Measurements from ENCODE around the gene SEPTIN7.

SEPTIN7 gene

DNA sequence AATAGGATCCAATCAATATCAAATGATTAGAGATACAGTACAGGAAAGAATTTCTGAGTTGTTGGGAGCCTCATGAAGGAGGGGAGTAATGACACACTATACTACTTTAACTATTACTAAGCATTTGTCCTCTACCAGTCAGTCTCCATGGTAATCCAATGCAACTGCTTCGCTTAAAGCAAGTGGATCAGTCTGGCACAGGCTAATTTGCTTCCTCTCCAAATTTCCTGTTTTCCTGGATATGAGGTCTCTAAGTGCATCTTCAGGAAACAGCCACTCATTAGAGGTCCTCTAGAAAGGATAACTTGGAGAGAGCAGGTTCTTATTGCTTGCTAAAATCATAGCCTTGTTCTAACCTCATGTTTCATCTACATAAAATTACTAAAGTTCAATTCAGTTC lies 8.4 kb upstream of the SEPTIN7 start:
- DNase-seq = no peak

DNA sequence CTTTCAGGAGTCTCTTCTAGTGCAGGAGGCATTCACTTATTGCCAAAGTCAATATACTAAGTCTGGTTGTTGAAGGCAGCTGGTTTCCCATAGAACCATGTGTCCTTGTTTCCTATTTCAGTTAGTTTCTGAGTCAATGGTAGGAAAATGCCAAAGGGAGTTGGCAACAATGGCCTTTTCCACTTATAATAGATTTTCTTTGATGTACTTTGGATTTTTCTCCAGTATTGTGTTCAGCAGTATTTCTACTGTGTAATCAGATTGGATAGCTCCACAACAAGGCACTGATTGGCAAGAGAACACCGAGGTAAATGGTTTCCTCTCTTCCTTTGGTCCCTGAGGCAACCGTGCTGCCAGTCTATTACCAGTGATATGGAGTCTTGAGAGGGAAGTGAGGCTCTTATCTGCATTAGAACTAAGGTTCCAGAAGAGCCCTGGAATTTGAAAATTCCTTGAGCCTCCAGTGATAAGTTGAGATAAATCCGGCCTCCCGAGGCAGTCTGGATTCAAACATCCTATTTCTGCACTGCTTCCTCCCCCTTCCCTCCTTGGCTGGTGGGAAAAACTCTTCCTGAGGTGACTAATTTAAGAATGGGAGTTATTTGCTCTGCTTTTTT lies 7.9 kb upstream of the SEPTIN7 start:
- no peak for DNase-seq

DNA sequence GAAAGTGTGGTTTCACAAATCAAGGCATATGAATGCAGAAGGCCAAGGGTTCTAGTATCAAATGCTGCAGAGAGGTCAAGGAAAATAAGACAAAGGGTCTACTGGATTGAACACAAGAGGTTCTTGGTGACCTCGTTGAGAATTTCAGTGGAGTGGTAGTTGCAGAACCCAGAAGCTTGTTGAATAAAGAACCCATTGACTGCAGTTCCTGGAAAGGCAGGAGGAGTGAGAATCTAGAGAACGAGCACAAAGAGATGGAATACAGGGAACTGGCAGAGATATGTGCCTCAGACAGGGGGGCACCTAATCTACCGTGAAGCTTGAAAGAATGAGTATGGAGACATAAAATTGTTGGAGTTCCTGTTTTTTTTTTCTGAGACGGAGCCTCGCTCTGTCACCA lies 3.5 kb upstream of the SEPTIN7 start:
- no peak for DNase-seq

DNA sequence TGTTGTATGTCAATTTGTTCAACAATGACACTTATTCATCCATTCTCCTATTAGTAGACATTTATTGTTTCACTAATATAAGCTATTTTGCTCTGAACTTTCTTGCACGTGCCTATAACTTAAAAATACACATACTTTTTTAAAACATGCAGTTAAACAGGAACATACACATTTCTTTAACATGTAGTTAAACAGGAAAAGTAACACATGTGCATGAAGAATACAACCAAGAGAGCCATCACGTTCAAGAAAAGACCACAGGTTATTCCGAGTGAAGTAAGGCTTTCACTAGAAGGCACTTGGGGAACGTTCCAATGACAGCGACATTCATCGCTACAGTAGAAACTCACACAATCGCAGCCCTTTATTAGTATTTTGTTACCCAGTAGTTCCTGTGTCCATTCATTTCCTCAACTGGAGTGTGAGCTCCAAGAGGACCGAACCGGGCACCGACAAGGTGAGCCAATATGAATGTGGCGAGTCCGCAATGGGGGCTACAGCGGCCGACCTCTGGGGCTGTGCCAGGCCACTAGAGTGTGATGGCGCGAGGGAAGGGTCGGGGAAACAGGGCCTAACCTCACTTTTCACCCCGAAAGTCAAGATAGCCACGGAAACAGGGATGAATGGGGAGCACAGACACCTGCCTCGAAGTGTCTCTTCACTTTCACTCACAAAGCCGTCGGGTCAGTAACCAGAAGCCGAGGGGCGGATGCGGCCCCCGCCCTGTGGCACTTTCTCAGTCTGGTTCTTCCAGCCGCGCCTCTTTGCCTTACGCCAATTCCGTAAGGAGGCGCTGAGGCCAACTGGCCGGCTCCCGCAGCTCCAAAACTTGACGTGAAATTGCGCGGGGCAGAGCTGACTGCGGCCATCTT lies 775 bp upstream of the SEPTIN7 start:
- peak; percentile 91 for DNase-seq

DNA sequence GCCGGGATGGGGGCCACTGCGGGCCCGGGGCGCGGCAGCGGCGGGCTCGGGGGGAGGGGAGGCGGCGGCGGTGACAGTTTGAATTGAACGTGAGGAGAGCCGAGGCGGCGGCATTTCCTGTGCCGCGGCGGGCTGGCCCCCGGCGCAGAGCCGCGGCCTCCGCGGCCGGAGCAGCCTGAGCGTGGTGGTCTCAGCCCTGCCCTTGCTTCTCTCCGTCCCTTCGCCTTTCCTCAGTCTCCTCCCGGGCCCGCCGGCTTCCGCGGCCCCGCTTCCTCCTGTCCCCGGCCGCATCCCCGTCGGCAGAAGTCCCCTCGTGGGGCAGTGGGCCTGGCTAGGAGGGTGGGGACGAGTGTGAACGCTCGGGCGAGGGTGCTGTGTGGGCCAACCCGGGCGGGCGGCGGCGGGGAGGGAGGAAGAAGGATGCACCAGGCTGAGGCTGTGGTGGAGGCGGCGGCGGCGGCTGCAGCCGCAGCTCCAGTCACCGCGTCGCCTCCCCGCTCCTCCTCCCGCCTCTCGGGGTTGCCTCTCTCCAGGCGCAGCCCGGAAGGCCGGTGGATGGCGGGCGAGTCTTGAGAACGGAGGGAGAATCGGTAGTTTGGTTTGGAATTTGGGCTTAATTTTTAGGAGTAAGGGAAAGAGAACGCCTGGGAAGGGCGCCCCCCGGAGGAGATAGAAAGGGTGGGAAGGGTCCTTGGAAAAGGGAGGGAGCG lies 690 bp downstream of the SEPTIN7 start:
- peak; percentile 68 for DNase-seq

DNA sequence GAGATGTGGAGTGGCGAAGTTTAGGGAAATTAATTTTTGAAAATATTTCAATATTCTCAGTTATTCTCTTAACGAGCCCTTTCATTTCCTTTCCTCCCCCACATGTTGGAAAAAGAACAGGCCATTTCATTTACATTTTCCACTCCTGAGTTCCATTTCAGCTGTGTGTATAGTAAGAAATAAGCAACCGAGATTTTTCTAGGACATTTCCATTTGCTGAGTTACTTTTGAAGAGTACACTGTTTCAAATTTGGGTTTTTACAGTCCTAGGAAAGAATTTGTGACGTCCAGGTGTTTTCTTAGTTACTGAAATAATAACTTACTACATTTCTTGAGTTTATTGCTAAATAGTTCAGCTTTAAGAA lies 1.2 kb downstream of the SEPTIN7 start:
- no peak for DNase-seq

DNA sequence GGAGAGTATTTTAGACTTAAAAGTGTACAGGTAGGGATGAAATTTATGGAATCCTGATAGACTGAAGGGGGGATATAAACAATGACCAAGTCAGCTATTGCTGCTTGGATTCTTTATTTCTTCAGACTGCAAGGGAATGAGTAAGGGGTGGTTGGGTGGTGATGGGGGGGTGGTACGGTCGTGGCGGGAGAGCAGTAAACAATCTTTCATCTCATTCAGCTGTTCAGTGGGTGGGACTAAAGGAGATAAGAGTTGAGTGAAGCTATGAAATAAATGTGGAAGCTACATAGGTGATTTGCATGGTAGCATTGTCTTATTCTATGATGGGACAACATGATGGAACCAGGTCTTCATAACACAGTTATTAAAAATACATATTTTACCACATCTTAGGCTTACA lies 1.8 kb downstream of the SEPTIN7 start:
- no peak for DNase-seq

DNA sequence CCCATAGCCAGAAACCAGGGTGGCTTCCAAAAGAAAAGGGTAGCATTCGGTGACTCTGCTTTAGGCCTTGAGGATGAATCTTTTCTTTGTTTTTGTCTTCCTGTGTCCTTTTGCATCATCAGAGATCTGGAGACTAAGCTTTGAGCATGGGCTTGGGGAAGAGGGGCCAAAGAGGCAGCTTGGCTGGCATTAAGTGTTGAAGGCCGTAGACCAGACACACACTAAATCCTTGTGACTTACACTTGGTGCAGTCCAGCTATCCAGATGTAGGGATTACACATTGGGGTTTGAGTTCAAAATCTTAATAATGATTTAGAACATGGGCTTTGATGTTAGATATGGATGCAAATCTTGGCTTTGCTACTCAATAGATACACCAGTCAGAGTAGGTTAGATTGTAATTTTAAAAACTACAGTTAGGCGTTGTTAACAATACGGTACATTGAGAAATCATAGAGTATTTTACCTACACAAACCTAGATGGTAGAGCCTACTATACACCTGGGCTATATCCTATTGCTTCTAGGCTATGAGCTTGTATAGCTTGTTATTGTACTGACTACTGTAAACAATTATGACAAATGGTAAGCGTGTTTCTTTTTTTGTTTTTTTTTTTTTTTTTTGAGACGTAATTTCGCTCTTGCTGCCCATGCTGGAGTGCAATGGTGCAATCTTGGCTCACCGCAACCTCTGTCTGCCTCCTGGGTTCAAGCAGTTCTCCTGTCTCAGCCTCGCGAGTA lies 3.5 kb downstream of the SEPTIN7 start:
- no peak for DNase-seq

DNA sequence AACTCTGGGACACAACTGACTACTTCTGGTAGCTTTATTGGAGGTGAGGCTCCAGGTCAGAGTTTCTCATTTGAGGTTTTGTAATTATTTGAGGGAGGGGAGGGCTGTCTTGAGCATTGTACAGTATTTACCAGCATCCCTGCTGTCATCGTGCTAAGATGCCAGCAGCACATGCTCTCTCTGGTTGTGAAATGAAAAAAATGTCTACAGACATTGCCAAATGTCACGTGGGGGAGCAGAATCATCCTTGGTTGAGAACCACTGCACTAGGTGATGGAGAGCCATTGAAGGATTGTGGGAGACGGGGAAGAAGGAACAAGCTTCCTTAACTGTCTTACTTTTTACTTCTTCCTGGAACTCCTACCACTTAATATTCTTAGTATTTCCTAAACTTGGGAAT lies 5.0 kb downstream of the SEPTIN7 start:
- no peak for DNase-seq

DNA sequence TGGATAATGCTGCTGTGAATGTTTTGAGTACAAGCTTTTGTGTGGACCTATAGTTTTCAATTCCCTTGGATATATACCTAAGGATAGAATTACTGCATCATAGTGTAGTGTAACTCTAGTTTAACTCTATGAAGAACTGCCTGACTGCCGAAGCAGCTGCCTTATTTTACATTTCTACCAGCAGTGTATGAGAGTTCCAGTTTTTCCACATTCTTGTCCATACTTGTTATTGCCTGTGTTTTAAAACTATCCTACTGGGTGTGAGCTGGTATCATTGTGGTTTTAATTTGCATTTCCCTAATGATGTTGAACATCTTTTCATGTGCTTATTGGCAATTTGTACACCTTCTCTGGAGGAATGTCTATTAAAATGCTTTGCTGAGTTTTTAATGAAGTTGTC lies 15.7 kb downstream of the SEPTIN7 start:
- no peak for DNase-seq

DNA sequence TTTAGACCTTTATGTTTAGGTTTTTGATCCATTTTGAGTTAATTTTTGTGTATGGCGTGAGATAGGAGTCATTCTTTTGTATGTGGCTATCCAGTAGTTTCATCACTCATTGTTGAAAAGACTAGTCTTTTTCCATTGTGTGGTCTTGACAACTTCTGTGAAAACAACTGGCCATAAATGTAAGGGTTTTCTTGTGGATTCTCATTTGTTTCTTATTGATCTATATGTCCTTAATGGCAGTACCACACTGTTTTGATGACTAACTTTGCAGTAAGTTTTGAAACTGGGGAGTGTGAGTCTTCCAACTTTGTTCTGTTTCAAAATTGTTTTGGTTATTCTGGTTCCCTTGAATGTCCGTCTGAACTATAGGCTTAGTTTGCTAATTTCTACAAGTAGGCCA lies 16.3 kb downstream of the SEPTIN7 start:
- no peak for DNase-seq

DNA sequence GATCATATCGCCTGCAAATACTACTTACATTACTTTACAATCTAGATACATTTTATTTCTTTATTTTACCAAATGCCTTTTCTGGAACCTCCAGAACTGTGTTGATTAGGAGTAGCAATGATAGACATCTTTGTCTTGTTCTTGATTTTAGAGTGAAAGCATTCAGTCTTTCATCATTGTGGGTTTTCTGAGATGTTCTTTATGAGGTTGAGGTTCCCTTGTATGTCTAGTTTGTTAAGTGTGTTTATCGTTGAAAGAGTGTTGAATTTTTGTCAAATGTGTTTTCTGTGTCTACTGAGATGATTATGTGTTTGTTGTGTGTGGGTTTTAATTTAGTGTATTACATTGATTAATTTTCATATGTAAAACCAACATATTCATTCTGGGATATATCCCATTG lies 17.1 kb downstream of the SEPTIN7 start:
- no peak for DNase-seq

DNA sequence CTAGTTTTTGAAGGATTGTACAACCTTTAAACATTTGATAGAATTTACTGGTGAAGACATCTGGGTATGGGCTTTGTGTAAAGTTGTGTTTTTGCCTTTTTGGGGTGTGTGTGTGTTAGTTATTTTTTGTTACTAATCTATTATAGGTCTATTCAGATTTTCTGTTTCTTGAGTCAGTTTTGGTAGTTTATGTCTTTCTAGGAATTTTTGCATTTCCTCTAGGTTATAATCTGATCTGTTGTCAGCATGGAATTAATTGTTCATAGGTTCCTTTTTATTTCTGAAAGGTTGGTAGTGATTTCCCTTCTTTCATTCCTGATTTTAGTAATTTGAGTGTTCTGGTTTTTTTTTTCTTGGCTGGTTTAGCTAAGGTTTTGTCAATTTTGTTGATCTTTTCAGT lies 17.7 kb downstream of the SEPTIN7 start:
- DNase-seq = no peak

DNA sequence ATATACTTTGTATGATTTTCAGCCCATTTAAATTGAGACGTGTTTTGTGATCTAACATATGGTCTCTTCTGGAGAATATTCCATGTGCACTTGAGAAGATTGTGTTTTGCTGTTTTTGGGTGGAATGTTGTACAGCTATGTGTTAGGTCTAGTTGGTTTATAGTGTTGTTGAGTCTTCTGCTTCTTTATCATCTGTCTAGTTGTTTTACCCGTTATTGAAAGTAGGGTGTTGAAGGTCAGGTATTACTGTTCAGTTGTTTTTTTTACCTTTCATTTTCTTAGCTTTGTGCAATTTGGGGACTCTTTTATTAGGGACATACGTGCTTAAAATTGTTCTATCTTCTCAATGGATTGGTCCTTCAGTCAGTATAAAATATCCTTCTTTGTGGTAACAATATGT lies 18.5 kb downstream of the SEPTIN7 start:
- DNase-seq = no peak

DNA sequence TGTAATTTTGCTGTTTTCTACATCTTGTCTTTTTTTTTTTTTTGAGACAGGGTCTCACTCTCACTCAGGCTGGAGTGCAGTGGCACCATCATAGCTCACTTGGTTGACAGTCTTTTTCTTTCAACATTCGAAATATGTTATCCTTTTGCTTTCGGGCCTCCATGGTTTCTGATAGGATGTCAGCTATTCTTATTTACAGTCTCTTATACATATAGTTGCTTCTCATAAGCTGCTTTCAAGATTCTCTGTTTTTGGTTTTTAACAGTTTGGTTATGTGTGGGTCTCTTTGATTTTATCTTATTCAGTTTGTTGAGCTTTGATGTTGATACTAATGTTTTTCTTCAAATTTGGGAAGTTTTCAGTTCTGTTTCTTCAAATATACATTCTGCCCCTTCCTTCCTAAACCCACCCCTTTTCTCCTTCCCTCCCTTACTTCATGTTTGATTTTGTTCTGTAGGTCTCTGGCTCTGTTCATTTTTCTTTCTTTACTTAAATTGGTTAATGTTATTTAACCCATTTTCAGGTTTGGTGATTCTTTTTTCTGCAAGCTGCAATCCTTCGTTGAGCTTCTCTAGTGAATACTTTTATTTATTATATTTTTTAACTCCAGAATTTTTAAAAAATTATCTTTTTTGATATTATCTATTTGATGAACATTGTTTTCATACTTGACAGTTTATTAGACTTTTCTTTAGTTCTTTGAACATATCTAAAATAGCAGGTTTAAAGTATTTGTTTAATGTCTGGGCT lies 19.3 kb downstream of the SEPTIN7 start:
- no peak for DNase-seq

DNA sequence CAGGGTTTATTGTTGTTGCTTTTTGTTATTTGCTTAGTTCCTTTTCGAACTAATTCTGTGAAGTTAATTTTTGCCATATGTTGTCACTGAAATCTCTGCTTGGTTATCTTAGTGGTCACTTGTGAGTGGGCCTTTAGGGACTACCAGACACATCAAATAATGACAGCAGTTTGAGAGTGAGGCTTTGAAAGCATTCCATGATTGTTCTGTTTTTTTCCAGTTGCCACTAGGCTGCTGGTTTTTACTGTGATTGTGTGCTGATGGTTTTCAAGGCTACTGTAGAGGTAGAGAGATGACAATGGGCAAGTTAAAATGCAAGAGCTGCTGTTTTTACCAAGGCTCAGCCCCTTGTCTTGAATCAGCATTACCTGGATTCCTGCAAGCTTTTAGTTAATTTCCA lies 20.0 kb downstream of the SEPTIN7 start:
- DNase-seq = no peak

DNA sequence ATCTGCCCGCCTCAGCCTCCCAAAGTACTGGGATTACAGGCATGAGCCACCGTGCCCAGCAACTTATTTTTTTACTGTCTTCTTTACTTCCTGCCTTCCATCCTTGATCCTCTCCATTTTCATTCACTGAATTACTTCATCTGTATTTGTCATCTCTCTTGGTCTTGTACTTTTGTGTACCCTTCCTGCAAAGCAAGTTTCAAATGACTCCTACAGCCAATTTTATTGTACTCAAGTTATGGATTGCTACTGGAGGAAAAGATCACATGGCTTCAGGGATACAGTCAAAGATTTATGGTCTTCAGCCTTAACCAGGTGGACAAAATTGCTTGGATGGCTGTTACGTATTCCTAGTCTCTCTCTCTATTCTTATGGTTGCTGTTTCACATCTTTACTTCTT lies 22.6 kb downstream of the SEPTIN7 start:
- DNase-seq = no peak

DNA sequence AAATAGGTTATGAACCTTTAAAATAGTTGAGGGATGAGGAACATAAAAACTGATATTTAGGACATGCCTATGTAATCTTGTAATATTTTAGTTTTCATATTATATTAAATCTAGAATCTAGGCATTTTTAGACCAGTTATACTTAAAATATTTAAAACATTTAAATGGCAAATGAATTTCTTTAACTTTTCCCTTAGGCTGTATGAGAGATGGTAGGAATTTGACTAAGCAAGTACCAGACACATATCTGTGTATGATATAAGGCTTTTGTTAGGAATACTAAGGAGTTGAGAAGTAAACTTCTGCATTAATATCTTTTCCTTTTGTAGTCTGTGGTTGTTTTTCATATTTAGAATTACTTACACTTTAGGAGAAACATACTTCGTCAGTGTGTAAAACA lies 25.1 kb downstream of the SEPTIN7 start:
- DNase-seq = peak; percentile 22

DNA sequence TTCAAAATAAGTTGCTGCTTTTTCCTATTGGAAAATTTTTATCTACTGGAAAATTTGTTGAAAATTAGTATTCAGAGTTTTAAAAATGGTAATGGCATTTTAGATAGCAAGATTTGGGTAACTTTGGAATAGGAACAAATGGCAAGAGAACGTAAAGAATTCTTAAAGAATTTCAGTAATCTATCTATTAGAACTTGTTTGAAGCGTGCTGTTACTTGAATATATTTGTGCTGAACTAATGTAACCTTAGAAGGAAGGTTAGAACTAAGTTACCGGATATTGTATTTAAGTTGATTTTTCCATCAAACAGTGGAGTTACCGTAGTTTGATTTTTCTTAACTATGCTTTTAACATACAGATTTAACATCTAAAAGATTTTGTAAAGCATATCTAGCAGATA lies 25.9 kb downstream of the SEPTIN7 start:
- no peak for DNase-seq

DNA sequence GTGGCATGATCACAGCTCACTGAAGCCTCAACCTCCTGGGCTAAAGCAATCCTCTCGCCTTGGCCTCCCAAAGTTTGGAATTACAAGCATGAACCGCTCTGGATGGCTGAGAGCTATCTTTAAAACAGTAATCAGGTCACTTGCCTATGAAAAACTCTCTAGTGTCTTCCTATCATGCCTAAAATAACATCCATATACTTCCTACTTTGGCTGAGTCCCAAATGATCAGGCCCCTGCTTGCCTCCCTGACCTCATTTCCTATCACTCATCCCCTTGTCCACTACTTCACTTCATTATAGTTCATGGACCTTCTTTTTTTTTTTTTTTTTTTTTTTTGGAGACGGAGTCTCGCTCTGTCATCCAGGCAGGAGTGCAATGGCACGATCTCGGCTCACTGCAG lies 28.0 kb downstream of the SEPTIN7 start:
- DNase-seq = peak; percentile 39

DNA sequence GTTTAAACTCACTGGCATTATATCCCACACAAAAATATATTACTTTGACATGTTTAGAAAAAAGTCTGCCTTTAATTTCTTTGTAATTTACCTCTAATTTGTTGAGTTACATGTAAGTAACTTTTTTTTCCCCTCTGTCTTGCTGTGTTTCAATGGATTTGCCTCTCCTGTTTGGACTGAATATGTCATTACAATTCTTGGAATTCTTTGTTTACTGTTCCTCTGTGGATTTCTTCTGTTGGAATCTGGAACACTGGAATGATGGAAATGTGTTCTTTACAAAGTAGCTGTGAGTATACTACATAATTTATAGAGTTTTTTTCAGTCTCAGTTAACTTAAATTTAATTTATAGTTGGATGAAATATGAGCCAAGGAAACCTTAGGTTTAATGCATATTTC lies 30.4 kb downstream of the SEPTIN7 start:
- peak; percentile 61 for DNase-seq
